K562 (cell line): ENCODE measurements around the gene RIPOR1. TPM values are rescaled to one million over a fixed set of nuclear protein-coding genes. Genes with fewer than 3 reads are reported as not detected.

Experiments used
- ATAC-seq: fragments of 200-7000 bp; cut with Tn5 transposase; 3 replicates; pipeline ENCODE4 v1.9.1; 2020; ENCODE audit warnings: moderate library complexity
- BruUV-seq: library from RNA; stranded (reverse); fragments of 400-500 nt; replicated peaks from 2 replicates; lab custom pipeline; 2021; lab: Mats Ljungman, UMichigan
- CTCF ChIA-PET: fragments of 300-600 bp; formaldehyde crosslinking; extraction: SDS; loops from one replicate; lab custom pipeline; 2021; ENCODE audit warnings: low intra/inter-chr PET ratio; lab: Yijun Ruan, JAX
- POLR2A ChIA-PET: fragments of 300-600, 350-650 bp; sonication (Branson Sonifier 250); formaldehyde crosslinking; extraction: SDS; loops from one replicate; lab custom pipeline; 2021; ENCODE audit warnings: antibody characterized with exemption, inconsistent platforms; lab: Yijun Ruan, JAX
- DNase-seq, 4 experiments: peaks; one replicate each; pipeline versions ENCODE4 v3.0.0 to v3.0.0-alpha.2; 2011 to 2018; ENCODE audit warnings: low spot score in 3 of 4, mixed read lengths in 3 of 4; ENCODE audit errors: extremely low read depth in 1 of 4
- FAIRE-seq: peaks from 2 replicates; lab custom pipeline; 2011; peaks lifted over from hg19 to GRCh38; lab: Jason Lieb, UNC
- H2AFZ ChIP-seq: 2 replicates; pipeline ENCODE4 v1.6.0; 2011; ENCODE audit warnings: low read depth, low read length, control low read depth, inconsistent platforms
- H3K27ac ChIP-seq: fragments of 200-600 bp; 3 replicates; pipeline ENCODE4 v1.8.0; 2011; ENCODE audit warnings: low read depth, mild to moderate bottlenecking, control low read depth, inconsistent platforms, low read length, moderate library complexity, mixed read lengths; ENCODE audit errors: extremely low read depth
- H3K27me3 ChIP-seq, 2 experiments: fragments of 300-600 bp in 1 of 2; 2 replicates in 1 of 2; 3 replicates in 1 of 2; pipeline versions ENCODE4 v1.6.0 to v1.8.0; 2011; ENCODE audit warnings: inconsistent platforms in 2 of 2, low read length in 2 of 2, mild to moderate bottlenecking in 1 of 2, mixed read lengths in 1 of 2, moderate library complexity in 1 of 2; ENCODE audit not compliant: control insufficient read depth in 2 of 2, insufficient read depth in 2 of 2
- H3K36me3 ChIP-seq: fragments of 300-600 bp; 3 replicates; pipeline ENCODE4 v1.8.0; 2011; ENCODE audit warnings: mild to moderate bottlenecking, low read length, inconsistent platforms; ENCODE audit not compliant: control insufficient read depth, insufficient read depth
- H3K4me1 ChIP-seq, 2 experiments: fragments of 200-600 bp in 1 of 2; replicated peaks in 1 of 2; 2 replicates in 1 of 2; 3 replicates in 1 of 2; pipeline versions ENCODE4 v1.5.1 to v1.8.0; 2011; ENCODE audit warnings: inconsistent platforms in 2 of 2, low read length in 2 of 2, mild to moderate bottlenecking in 1 of 2, mixed read lengths in 1 of 2, moderate library complexity in 1 of 2; ENCODE audit not compliant: control insufficient read depth in 2 of 2, insufficient read depth in 2 of 2
- H3K4me2 ChIP-seq: 2 replicates; pipeline ENCODE4 v1.6.1; 2011; ENCODE audit warnings: low read length, control low read depth, inconsistent platforms, mixed read lengths; ENCODE audit not compliant: insufficient read depth
- H3K4me3 ChIP-seq: fragments of 200-600 bp; sonication (generic), shearing (Covaris generic); 2 replicates; pipeline ENCODE4 v1.5.1; 2016; ENCODE audit warnings: control low read depth, inconsistent platforms
- H3K79me2 ChIP-seq: fragments of 200-600 bp; 3 replicates; pipeline ENCODE4 v1.8.0; 2011; ENCODE audit warnings: low read length, inconsistent platforms; ENCODE audit not compliant: control insufficient read depth, insufficient read depth
- H3K9ac ChIP-seq, 2 experiments: 2 replicates each; pipeline versions ENCODE4 v1.6.0 to v1.6.1; 2011; ENCODE audit warnings: low read depth in 2 of 2, low read length in 2 of 2, control low read depth in 1 of 2, inconsistent platforms in 1 of 2, mild to moderate bottlenecking in 1 of 2, mixed read lengths in 1 of 2; ENCODE audit not compliant: insufficient read depth in 1 of 2
- H3K9me1 ChIP-seq: one replicate; pipeline ENCODE4 v1.6.0; 2011; ENCODE audit warnings: inconsistent platforms, mild to moderate bottlenecking, low read length, moderate library complexity; ENCODE audit not compliant: control insufficient read depth, insufficient read depth
- H3K9me3 ChIP-seq: replicated peaks from 2 replicates; pipeline ENCODE4 v1.5.1; 2011; ENCODE audit warnings: low read depth, low read length, inconsistent platforms; ENCODE audit not compliant: control insufficient read depth, insufficient read depth
- H4K20me1 ChIP-seq: replicated peaks from 2 replicates; pipeline ENCODE4 v1.6.1; 2011; ENCODE audit warnings: low read length, inconsistent platforms, mixed read lengths; ENCODE audit not compliant: control insufficient read depth, insufficient read depth
- ATF7 ChIP-seq: fragments of 450-650 bp; IDR thresholded peaks from 2 replicates; pipeline ENCODE4 v1.7.1; 2014; ENCODE audit warnings: mild to moderate bottlenecking, moderate library complexity
- CBFA2T3 ChIP-seq: fragments of 450-650 bp; IDR thresholded peaks from 2 replicates; pipeline ENCODE4 v1.6.1; 2017
- CREM ChIP-seq: IDR thresholded peaks from 2 replicates; pipeline ENCODE4 v1.6.1; 2014; ENCODE audit warnings: antibody characterized with exemption, low read depth
- CTBP1 ChIP-seq: fragments of 450-650 bp; IDR thresholded peaks from 2 replicates; pipeline ENCODE4 v1.6.1; 2016; ENCODE audit warnings: borderline replicate concordance
- DPF2 ChIP-seq: fragments of 450-650 bp; IDR thresholded peaks from 2 replicates; pipeline ENCODE4 v1.6.1; 2016
- ESRRA ChIP-seq: fragments of 450-650 bp; IDR thresholded peaks from 2 replicates; pipeline ENCODE4 v1.6.1; 2014; ENCODE audit warnings: low read depth, mild to moderate bottlenecking, moderate library complexity, borderline replicate concordance
- GATA2 ChIP-seq: sonication (generic); formaldehyde crosslinking; IDR thresholded peaks from 2 replicates; pipeline ENCODE4 v1.4.0; 2020; ENCODE audit warnings: mild to moderate bottlenecking, missing genetic modification reagents
- JUND ChIP-seq, 2 experiments: IDR thresholded peaks; 2 replicates in 1 of 2; 3 replicates in 1 of 2; pipeline ENCODE4 v1.6.1; 2011; ENCODE audit warnings: borderline replicate concordance in 2 of 2, low read depth in 2 of 2, low read length in 2 of 2, improper control_type of control experiment in 1 of 2, missing biosample characterization in 1 of 2, missing genetic modification characterization in 1 of 2, missing genetic modification reagents in 1 of 2
- MTA1 ChIP-seq: fragments of 450-650 bp; IDR thresholded peaks from 2 replicates; pipeline ENCODE4 v1.6.1; 2017; ENCODE audit warnings: borderline replicate concordance
- NR2C2 ChIP-seq, 2 experiments: fragments of 200-800 bp in 1 of 2; sonication (Bioruptor generic) in 1 of 2; sonication (generic) in 1 of 2; formaldehyde crosslinking in 1 of 2; IDR thresholded peaks; 2 replicates each; pipeline versions ENCODE4 v1.6.1 to v1.8.0; 2016 to 2022; ENCODE audit warnings: mild to moderate bottlenecking in 1 of 2, missing compliant biosample characterization in 1 of 2, missing genetic modification characterization in 1 of 2, missing genetic modification reagents in 1 of 2
- RCOR1 ChIP-seq, 2 experiments: IDR thresholded peaks; 2 replicates each; pipeline ENCODE4 v1.6.1; 2012; ENCODE audit warnings: low read depth in 2 of 2, low read length in 2 of 2, borderline replicate concordance in 1 of 2, improper control_type of control experiment in 1 of 2
- SMARCE1 ChIP-seq: fragments of 450-650 bp; IDR thresholded peaks from 2 replicates; pipeline ENCODE4 v1.7.1; 2016; ENCODE audit warnings: mild to moderate bottlenecking
- TCF3 ChIP-seq: sonication (generic); formaldehyde crosslinking; IDR thresholded peaks from 2 replicates; pipeline ENCODE4 v1.4.0; 2020; ENCODE audit warnings: mild to moderate bottlenecking, missing genetic modification reagents
- TCF7 ChIP-seq: sonication (generic); IDR thresholded peaks from 2 replicates; pipeline ENCODE4 v1.6.1; 2016; ENCODE audit warnings: antibody characterized with exemption, borderline replicate concordance
- TCF7L2 ChIP-seq: fragments of 150-350 bp; IDR thresholded peaks from 2 replicates; pipeline ENCODE4 v1.6.1; 2016; ENCODE audit warnings: low read depth, mild to moderate bottlenecking, low read length, moderate library complexity
- TFAP4 ChIP-seq: sonication (generic); formaldehyde crosslinking; IDR thresholded peaks from 2 replicates; pipeline ENCODE4 v1.8.0; 2022; ENCODE audit warnings: missing genetic modification reagents, mild to moderate bottlenecking, moderate library complexity, borderline replicate concordance
- VEZF1 ChIP-seq: fragments of 200-800 bp; sonication (Bioruptor generic); IDR thresholded peaks from 2 replicates; pipeline ENCODE4 v1.6.1; 2017; ENCODE audit warnings: missing genetic modification characterization, missing compliant biosample characterization
- ZFX ChIP-seq: sonication (generic); formaldehyde crosslinking; IDR thresholded peaks from 2 replicates; pipeline ENCODE4 v1.8.0; 2022; ENCODE audit warnings: mild to moderate bottlenecking, missing genetic modification reagents, moderate library complexity
- ZKSCAN1 ChIP-seq: fragments of 150-350 bp; IDR thresholded peaks from 2 replicates; pipeline ENCODE4 v1.6.1; 2016; ENCODE audit warnings: low read depth, low read length
- WGBS: fragments of 100-300 bp; shearing (Covaris generic); methylation state at CpG from one replicate; pipeline ENCODE4 v1.1.6; 2016; ENCODE audit warnings: low coverage, mixed read lengths; ENCODE audit not compliant: insufficient coverage; ENCODE audit errors: missing lambda C conversion rate; 5-methylcytosine and 5-hydroxymethylcytosine counted together
- in situ Hi-C: fragments of 300-500 bp; cut with MboI; formaldehyde crosslinking; loops from 4 replicates; pipeline ENCODE4 v1.15.0; 2018; ENCODE audit warnings: inconsistent platforms, mixed read lengths
- intact Hi-C: fragments of 100-400 bp; cut with micrococcal nuclease; formaldehyde crosslinking; loops from 2 replicates; pipeline ENCODE4 v1.14.2; 2022
- polyA plus RNA-seq, 8 experiments: library from polyadenylated mRNA; depleted of rRNA in 4 of 8; stranded (reverse) in 5 of 8; unstranded in 3 of 8; fragments of >200 nt; fragmentation: Nextera tagmentation in 2 of 8; fragmentation: Illumina TruSeq in 1 of 8; extraction: Ambion mirVana in 2 of 8; extraction: Trizol in 1 of 8; gene quantifications; 2 replicates each; pipeline versions ENCODE4 v1.2.1 to v1.2.3, GENCODE V29; 2011 to 2014; ENCODE audit warnings: inconsistent platforms in 1 of 8, missing spikeins in 1 of 8
- total RNA-seq, 7 experiments: library from RNA; depleted of rRNA in 6 of 7; stranded (reverse); fragments of >200 nt in 6 of 7; fragmentation: Illumina TruSeq in 2 of 7; extraction: Trizol in 2 of 7; gene quantifications; 2 replicates each; pipeline versions ENCODE4 v1.2.1 to v1.2.3, GENCODE V29; 2011 to 2021; ENCODE audit warnings: low replicate concordance in 1 of 7

Gene RIPOR1
- total and polyA plus RNA-seq, 9 of the 15 experiments (the other 6 are each of a cell fraction or from before 2014, with no cell fraction given): 0.36 to 31.1 (median 3.0) TPM

GRCh38 chr16:67526149-67526791 lies 2.4 kb upstream of the RIPOR1 start:
- in situ Hi-C loops: loop anchor here (10.0 kb wide), 2 partner anchors 399 to 719 kb away; partner anchors contain the start of gene PLA2G15
- ChIA-PET POLR2A (interaction anchor here (0.6 to 1.9 kb wide), 4 partner anchors 15 to 388 kb away, joined by 3 to 8 read pairs (median 4); partner anchors contain the start of genes C16orf86, CTCF and ENKD1), CTCF (interaction anchor here (0.5 to 1.0 kb wide), 2 partner anchors 33 to 137 kb away, joined by 3 read pairs; no protein-coding TSS in a partner anchor)
- FAIRE-seq (peak; percentile 87), DNase-seq (peak in 3 of 4 experiments; percentile 47 to 69 (median 57)), ATAC-seq (peak; percentile 28)
- H3K27ac ChIP-seq: no peak overlapping the region
- intact Hi-C loops: loop anchor here (10.0 kb wide), 1 partner anchor 409 kb away; the partner anchor contains the start of genes CTRL and PSMB10
- 0% methylated on average over 3 of the region's 3 CpGs for WGBS
- H3K9ac ChIP-seq: peak overlapping the region; percentile 18 to 65; a peak in 2 of 4 replicates
- peaks cover 12% of the 10 kb centered on the region; the same call in 2 of the 3 replicates for H3K79me2 ChIP-seq
- H3K9me3 ChIP-seq: no peaks in the 10 kb centered on the region
- H3K27me3 ChIP-seq: no peaks in the 10 kb centered on the region
- peaks cover 33 to 63% of the 10 kb centered on the region in 2 experiments for H3K4me1 ChIP-seq
- H3K9me1 ChIP-seq: no peaks in the 10 kb centered on the region
- BruUV-seq: no TSS peak
- 0 out of 2 replicates have a peak overlapping the region, but pooled peaks have one; percentile 14 for H2AFZ ChIP-seq
- H3K36me3 ChIP-seq: no peaks in the 10 kb centered on the region
- no peak overlapping the region for H3K4me3 ChIP-seq
- peak overlapping the region; percentile 49 for H3K4me2 ChIP-seq
- no peaks in the 10 kb centered on the region; the same call in 1 of the 2 replicates for H4K20me1 ChIP-seq
- TF ChIP-seq DPF2: peak; percentile 80; the same call in 1 of the 2 replicates
- peak; percentile 68 for TF ChIP-seq JUND (IDR thresholded peaks at IDR 0.05; ENCODE audit: borderline replicate concordance, low read depth, low read length)
- peak; percentile 88; the same call in 2 of the 3 replicates for TF ChIP-seq JUND (tag; IDR thresholded peaks at IDR 0.05; ENCODE audit: borderline replicate concordance, low read depth, low read length)
- peak; percentile 45 for TF ChIP-seq ZFX (CRISPR knock-in tag)
- no peak for TF ChIP-seq NR2C2 (CRISPR knock-in tag; IDR thresholded peaks at IDR 0.05)
- peak; percentile 39; the same call in 1 of the 2 replicates for TF ChIP-seq NR2C2 (tag; IDR thresholded peaks at IDR 0.05)
- peak; percentile 92 for TF ChIP-seq ZKSCAN1
- TF ChIP-seq TCF3: peak; percentile 62
- peak; percentile 0; the same call in 1 of the 2 replicates for TF ChIP-seq TFAP4 (CRISPR knock-in tag)
- peak; percentile 27; the same call in 1 of the 2 replicates for TF ChIP-seq CREM
- TF ChIP-seq RCOR1 (IDR thresholded peaks at IDR 0.05; ENCODE audit: borderline replicate concordance in 1 of 2, low read depth in 2 of 2, low read length in 2 of 2): peak in 1 of 2 experiments; percentile 59; a peak in 1 of 4 replicates
- peak; percentile 27; the same call in 1 of the 2 replicates for TF ChIP-seq VEZF1 (CRISPR knock-in tag)
- peak; percentile 31 for TF ChIP-seq CBFA2T3
- TF ChIP-seq ESRRA: peak; percentile 32; the same call in 1 of the 2 replicates
- peak; percentile 56; the same call in 1 of the 2 replicates for TF ChIP-seq GATA2
- peak; percentile 36; the same call in 1 of the 2 replicates for TF ChIP-seq CTBP1
- peak; percentile 46; the same call in 1 of the 2 replicates for TF ChIP-seq TCF7L2
- peak; percentile 84; the same call in 1 of the 2 replicates for TF ChIP-seq TCF7
- TF ChIP-seq SMARCE1: peak; percentile 86; the same call in 1 of the 2 replicates
- TF ChIP-seq MTA1: peak; percentile 73; the same call in 1 of the 2 replicates
- TF ChIP-seq ATF7: peak; percentile 84
